B cell (primary cell): ENCODE data around the gene CCDC14. TPM values are rescaled to one million over a fixed set of nuclear protein-coding genes. Genes with fewer than 3 reads are reported as not detected.
"Not testable (repeated sequence)": the region's sequence is repeated elsewhere in the genome, so short reads cannot be mapped to it uniquely, and the experiment has no call there.

Experiments
- ATAC-seq: fragments of 200-7000 bp; cut with Tn5 transposase; one replicate; pipeline ENCODE4 v1.10.0; 2021; ENCODE audit warnings: low read depth, mild to moderate bottlenecking, moderate number of reproducible peaks, moderate library complexity
- CTCF ChIA-PET: fragments of 350-600 bp; sonication (Branson Sonifier 250); formaldehyde crosslinking; loops from one replicate; lab custom pipeline; 2021; ENCODE audit warnings: antibody characterized with exemption, inconsistent platforms; lab: Charles Lee
- POLR2A ChIA-PET: fragments of 350-600 bp; sonication (Branson Sonifier 250); formaldehyde crosslinking; loops from one replicate; lab custom pipeline; 2021; ENCODE audit warnings: antibody characterized with exemption; lab: Charles Lee
- DNase-seq: peaks from one replicate; pipeline ENCODE4 v3.0.0; 2013
- H2AFZ ChIP-seq: 2 replicates; pipeline ENCODE4 v1.6.1; 2012; ENCODE audit warnings: mild to moderate bottlenecking, low read depth, low read length; ENCODE audit not compliant: insufficient read depth, poor library complexity, severe bottlenecking
- H3K27ac ChIP-seq, 2 donors: 1 replicate in 1 of 2; 2 replicates in 1 of 2; pipeline ENCODE4 v1.5.1; 2012 to 2013; ENCODE audit warnings: low read length in 2 of 2, mild to moderate bottlenecking in 2 of 2, moderate library complexity in 1 of 2
- H3K27me3 ChIP-seq, 4 experiments: fragments of 200-600 bp in 1 of 4; sonication (generic) in 1 of 4; replicated peaks in 1 of 4; 1 replicate in 2 of 4; 2 replicates in 2 of 4; pipeline versions ENCODE4 v1.6.1 to v1.7.0; 2013 to 2016; ENCODE audit warnings: low read length in 3 of 4, mild to moderate bottlenecking in 2 of 4, mixed read lengths in 1 of 4, moderate library complexity in 1 of 4; ENCODE audit not compliant: insufficient read depth in 4 of 4, control insufficient read depth in 3 of 4; ENCODE audit errors: control extremely low read depth in 1 of 4
- H3K36me3 ChIP-seq, 2 experiments: replicated peaks in 1 of 2; 1 replicate in 1 of 2; 2 replicates in 1 of 2; pipeline versions ENCODE4 v1.6.1 to v1.7.1; 2013; ENCODE audit warnings: low read length in 1 of 2; ENCODE audit not compliant: insufficient read depth in 2 of 2, control insufficient read depth in 1 of 2; ENCODE audit errors: control extremely low read depth in 1 of 2, extremely low read depth in 1 of 2
- H3K4me1 ChIP-seq, 2 donors: fragments of 200-600 bp in 1 of 2; sonication (generic) in 1 of 2; 1 replicate in 1 of 2; 2 replicates in 1 of 2; pipeline versions ENCODE4 v1.5.1 to v1.6.1; 2013 to 2017; ENCODE audit warnings: low read length in 2 of 2; ENCODE audit not compliant: control insufficient read depth in 2 of 2, insufficient read depth in 2 of 2
- H3K4me2 ChIP-seq: replicated peaks from 2 replicates; pipeline ENCODE3; 2012; ENCODE audit warnings: mild to moderate bottlenecking, low read depth, low read length; ENCODE audit not compliant: poor library complexity, severe bottlenecking
- H3K4me3 ChIP-seq, 5 experiments: fragments of 200-600 bp in 1 of 5; sonication (generic) in 1 of 5; 1 replicate in 3 of 5; 2 replicates in 2 of 5; pipeline versions ENCODE4 v1.5.1 to v1.7.0; 2011 to 2016; ENCODE audit warnings: low read length in 4 of 5, mild to moderate bottlenecking in 4 of 5, low read depth in 2 of 5, control low read depth in 1 of 5, moderate library complexity in 1 of 5; ENCODE audit not compliant: insufficient read depth in 1 of 5; ENCODE audit errors: control extremely low read depth in 1 of 5, extremely low read depth in 1 of 5
- H3K79me2 ChIP-seq: fragments of 200-600 bp; sonication (generic); one replicate; pipeline ENCODE4 v1.6.0; 2016; ENCODE audit warnings: low read length; ENCODE audit not compliant: control insufficient read depth, insufficient read depth
- H3K9ac ChIP-seq: fragments of 200-600 bp; sonication (generic); 2 replicates; pipeline ENCODE4 v1.6.1; 2017; ENCODE audit warnings: mild to moderate bottlenecking, low read length, moderate library complexity
- H3K9me3 ChIP-seq, 3 donors: one replicate each; pipeline versions ENCODE4 v1.6.1 to v1.7.1; 2013; ENCODE audit warnings: low read length in 2 of 3; ENCODE audit not compliant: control insufficient read depth in 2 of 3, insufficient read depth in 1 of 3; ENCODE audit errors: control extremely low read depth in 1 of 3
- H4K20me1 ChIP-seq: 2 replicates; pipeline ENCODE4 v1.6.0; 2012; ENCODE audit warnings: mild to moderate bottlenecking, low read length; ENCODE audit not compliant: insufficient read depth, control insufficient read depth, poor library complexity, severe bottlenecking
- H3K27ac Mint-ChIP-seq: one replicate; pipeline ENCODE4 v1.8.0; 2021; ENCODE audit warnings: mixed read lengths
- H3K27me3 Mint-ChIP-seq: one replicate; pipeline ENCODE4 v1.8.0; 2021; ENCODE audit warnings: mixed read lengths
- H3K4me1 Mint-ChIP-seq: one replicate; pipeline ENCODE4 v1.8.0; 2021; ENCODE audit warnings: mixed read lengths
- H3K4me3 Mint-ChIP-seq: one replicate; pipeline ENCODE4 v1.8.0; 2021; ENCODE audit warnings: mixed read lengths
- H3K9me3 Mint-ChIP-seq: one replicate; pipeline ENCODE4 v1.8.0; 2022; ENCODE audit warnings: mixed read lengths; ENCODE audit not compliant: insufficient read depth
- CTCF ChIP-seq: fragments of 200-600 bp; IDR thresholded peaks from one replicate; pipeline ENCODE4 v1.8.0; 2022; ENCODE audit warnings: antibody characterized with exemption, mild to moderate bottlenecking
- EZH2 ChIP-seq: IDR thresholded peaks from 2 replicates; pipeline ENCODE4 v1.6.1; 2012; ENCODE audit warnings: borderline replicate concordance, low read depth, mild to moderate bottlenecking, moderate library complexity, low read length; ENCODE audit not compliant: insufficient read depth, poor library complexity, severe bottlenecking
- WGBS: methylation state at CpG from one replicate; pipeline ENCODE4 v1.1.5; 2013; ENCODE audit warnings: missing lambda C conversion rate; ENCODE audit not compliant: insufficient coverage; 5-methylcytosine and 5-hydroxymethylcytosine counted together
- intact Hi-C: fragments of 100-400 bp; cut with micrococcal nuclease; formaldehyde crosslinking; loops from one replicate; pipeline ENCODE4 v1.10.0; 2022
- polyA minus RNA-seq: library from RNA; depleted of rRNA, polyadenylated mRNA; stranded (reverse); fragments of >200 nt; gene quantifications from 2 replicates; pipeline ENCODE4 v1.2.3, GENCODE V29; 2012
- polyA plus RNA-seq: library from polyadenylated mRNA; depleted of rRNA; stranded (reverse); fragments of >200 nt; gene quantifications from 2 replicates; pipeline ENCODE4 v1.2.3, GENCODE V29; 2012
- total RNA-seq, 2 donors: library from RNA; stranded (reverse); fragments of 120-200 nt in 1 of 2; gene quantifications; 1 replicate in 1 of 2; 2 replicates in 1 of 2; pipeline versions ENCODE4 v1.2.3 to v1.2.4, GENCODE V29; 2013 to 2022

CCDC14 gene
- total RNA-seq (35.3 and 44.2 TPM in 2 replicates), polyA plus RNA-seq (52.6 and 54.2 TPM in 2 replicates), polyA minus RNA-seq (23.5 and 27.3 TPM in 2 replicates)
- total RNA-seq (2013): 38.6 TPM

- POLR2A ChIA-PET: interaction anchor here (0.7 kb wide), 1 partner anchor 382 kb away, joined by 3 read pairs; no protein-coding TSS in a partner anchor
- H3K36me3 ChIP-seq: no peaks in the 10 kb centered on the region
- no peaks in the 10 kb centered on the region for H3K9me3 ChIP-seq
- no peaks in the 10 kb centered on the region for H4K20me1 ChIP-seq
- H3K4me2 ChIP-seq: peak within 1 kb of the TSS; percentile 83
- H3K79me2 ChIP-seq: peaks cover 6% of the 10 kb centered on the region
- H3K27me3 Mint-ChIP-seq: peaks cover 8% of the 10 kb centered on the region
- H3K27me3 ChIP-seq: peaks cover 0 to 3% (median 0%) of the 10 kb centered on the region in 4 experiments
- H2AFZ ChIP-seq: peak within 1 kb of the TSS; percentile 92
- peak within 1 kb of the TSS; percentile 63 to 93 (median 76) for H3K4me3 ChIP-seq
- H3K4me1 Mint-ChIP-seq: peaks cover 25% of the 10 kb centered on the region
- CTCF ChIA-PET: no interaction called here
- peak within 1 kb of the TSS; percentile 93 for H3K27ac Mint-ChIP-seq
- H3K9ac ChIP-seq: peak within 1 kb of the TSS; percentile 86
- H3K9me3 Mint-ChIP-seq: no peaks in the 10 kb centered on the region
- peak; percentile 79 for DNase-seq
- peak; percentile 89 for ATAC-seq
- TF ChIP-seq EZH2 (no peak), CTCF (no peak)
- H3K4me3 Mint-ChIP-seq: peak within 1 kb of the TSS; percentile 97
- peaks cover 0 to 10% of the 10 kb centered on the region in 2 donors for H3K4me1 ChIP-seq
- intact Hi-C loops: loop anchor here (5.0 kb wide), 1 partner anchor 374 kb away; the partner anchor contains the start of gene HACD2
- under 1% methylated on average over 54 of the region's 55 CpGs for WGBS
- H3K27ac ChIP-seq: peak within 1 kb of the TSS; percentile 73 to 78
Measured at GRCh38 chr3:123960781-123961507, at the start of gene CCDC14. CCDC14 (minus strand) TSS chr3:123961229; CDS start chr3:123961173, 56 bp downstream.

DNA sequence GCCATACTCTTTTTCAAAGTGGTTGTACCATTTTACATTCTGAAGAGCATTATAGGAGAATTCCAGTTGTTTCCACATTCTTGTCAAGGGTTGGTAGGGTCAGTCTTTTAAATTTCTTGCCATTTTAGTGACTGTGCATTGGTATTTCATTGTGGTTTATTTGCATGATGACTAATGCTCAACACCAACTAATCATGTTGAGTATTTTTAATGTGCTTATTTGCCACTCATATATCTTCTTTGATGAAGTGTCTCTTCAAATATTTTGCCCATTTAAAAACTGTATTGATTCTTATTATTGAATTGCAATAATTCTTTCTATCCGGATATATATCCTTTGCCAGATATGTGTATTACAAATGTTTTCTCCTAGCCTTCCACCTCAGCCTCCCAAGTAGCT, 47.3 kb upstream of the CCDC14 start:
- H3K4me1 Mint-ChIP-seq, CTCF ChIA-PET, H3K9me3 ChIP-seq, H3K27ac ChIP-seq, ATAC-seq, H3K4me2 ChIP-seq, intact Hi-C loops, H3K9me3 Mint-ChIP-seq, DNase-seq, H3K79me2 ChIP-seq, H3K27me3 ChIP-seq, H2AFZ ChIP-seq, H4K20me1 ChIP-seq, H3K27ac Mint-ChIP-seq, H3K4me3 Mint-ChIP-seq, H3K4me3 ChIP-seq, H3K36me3 ChIP-seq, H3K9ac ChIP-seq, H3K4me1 ChIP-seq: not testable (repeated sequence)
- no CpG with 5 or more reads among the region's 1 CpG for WGBS
- H3K27me3 Mint-ChIP-seq: peaks cover 36% of the 10 kb centered on the region
- POLR2A ChIA-PET: interaction anchor here (0.7 kb wide), 1 partner anchor 39 kb away, joined by 5 read pairs; no protein-coding TSS in a partner anchor
